PC-3 (cell line): ENCODE results near the gene FGR. TPM values are rescaled to one million over a fixed set of nuclear protein-coding genes. Genes with fewer than 3 reads are reported as not detected.

Experiments
- ATAC-seq: fragments of 200-7000 bp; cut with Tn5 transposase; 2 replicates; pipeline ENCODE4 v1.9.1; 2020; ENCODE audit warnings: mild to moderate bottlenecking, moderate library complexity
- BruUV-seq: library from RNA; stranded (reverse); fragments of 400-500 nt; replicated peaks from 2 replicates; lab custom pipeline; 2021; lab: Mats Ljungman, UMichigan
- CTCF ChIA-PET: fragments of 300-600 bp; sonication (Branson Sonifier 250); formaldehyde crosslinking; loops from one replicate; lab custom pipeline; 2022; ENCODE audit warnings: antibody characterized with exemption; lab: Charles Lee
- POLR2A ChIA-PET: fragments of 300-600 bp; sonication (Branson Sonifier 250); formaldehyde crosslinking; loops from one replicate; lab custom pipeline; 2022; ENCODE audit warnings: antibody characterized with exemption; ENCODE audit not compliant: unreplicated experiment; lab: Charles Lee
- DNase-seq: peaks from one replicate; pipeline ENCODE4 v3.0.0-alpha.2; 2015
- H2AFZ ChIP-seq: fragments of 300-600 bp; sonication (generic); 2 replicates; pipeline ENCODE4 v1.6.0; 2016; ENCODE audit warnings: antibody characterized with exemption, low read length
- H3F3A ChIP-seq: fragments of 300-600 bp; sonication (generic); one replicate; pipeline ENCODE4 v1.6.0; 2017; ENCODE audit warnings: antibody characterized with exemption, low read length, control low read depth, mild to moderate bottlenecking; ENCODE audit not compliant: unreplicated experiment
- H3K27ac ChIP-seq: fragments of 300-600 bp; sonication (generic); 2 replicates; pipeline ENCODE4 v1.5.1; 2016; ENCODE audit warnings: mild to moderate bottlenecking, low read length
- H3K27me3 ChIP-seq: fragments of 300-600 bp; sonication (generic); 2 replicates; pipeline ENCODE4 v1.6.1; 2016; ENCODE audit warnings: low read length, mixed read lengths
- H3K36me3 ChIP-seq: fragments of 300-600 bp; sonication (generic); 2 replicates; pipeline ENCODE4 v1.6.1; 2016; ENCODE audit warnings: low read depth, mixed run types, low read length, mixed read lengths
- H3K4me1 ChIP-seq: fragments of 300-600 bp; sonication (generic); 2 replicates; pipeline ENCODE4 v1.5.1; 2016; ENCODE audit warnings: low read length; ENCODE audit not compliant: insufficient read depth
- H3K4me2 ChIP-seq: fragments of 300-600 bp; sonication (generic); 2 replicates; pipeline ENCODE4 v1.6.0; 2016; ENCODE audit warnings: low read length
- H3K4me3 ChIP-seq: fragments of 300-600 bp; sonication (generic); 2 replicates; pipeline ENCODE4 v1.5.1; 2016; ENCODE audit warnings: mild to moderate bottlenecking, low read length, mixed read lengths
- H3K79me2 ChIP-seq: fragments of 300-600 bp; sonication (generic); 2 replicates; pipeline ENCODE4 v1.6.1; 2017; ENCODE audit warnings: low read length, mixed read lengths
- H3K9ac ChIP-seq: fragments of 300-600 bp; sonication (generic); 2 replicates; pipeline ENCODE4 v1.6.0; 2016; ENCODE audit warnings: mild to moderate bottlenecking, low read length
- H3K9me2 ChIP-seq: fragments of 300-600 bp; sonication (generic); replicated peaks from 2 replicates; pipeline ENCODE4 v1.6.1; 2016; ENCODE audit warnings: mixed run types, low read length, mixed read lengths
- H3K9me3 ChIP-seq: fragments of 300-600 bp; sonication (generic); 2 replicates; pipeline ENCODE4 v1.6.1; 2016; ENCODE audit warnings: low read length, mixed read lengths
- H4K20me1 ChIP-seq: fragments of 300-600 bp; sonication (generic); 2 replicates; pipeline ENCODE4 v1.6.1; 2016; ENCODE audit warnings: low read length, mixed read lengths
- EZH2 ChIP-seq: fragments of 300-600 bp; sonication (generic); IDR thresholded peaks from one replicate; pipeline ENCODE4 v1.6.1; 2017; ENCODE audit warnings: antibody characterized with exemption, mild to moderate bottlenecking, low read length; ENCODE audit not compliant: unreplicated experiment
- EZH2phosphoT487 ChIP-seq: fragments of 300-600 bp; sonication (generic); IDR thresholded peaks from 2 replicates; pipeline ENCODE4 v1.6.1; 2018; ENCODE audit warnings: mild to moderate bottlenecking, antibody characterized with exemption, low read length, borderline replicate concordance
- intact Hi-C: fragments of 100-400 bp; cut with micrococcal nuclease; formaldehyde crosslinking; loops from 2 replicates; pipeline ENCODE4 v1.9.0; 2023
- total RNA-seq: library from RNA; depleted of rRNA; stranded (reverse); fragments of >200 nt; gene quantifications from 2 replicates; pipeline ENCODE4 v1.2.3, GENCODE V29; 2014
- TF ChIP-seq, protein P1 (sequence below): fragments of 300-600 bp; sonication (generic); conservative IDR thresholded peaks from 2 replicates; pipeline ENCODE4 v1.5.1; 2017; ENCODE audit warnings: antibody characterized with exemption, low read depth, mild to moderate bottlenecking, low read length

Gene FGR
- total RNA-seq, 1 experiment from 2014 or later = not detected

DNA sequence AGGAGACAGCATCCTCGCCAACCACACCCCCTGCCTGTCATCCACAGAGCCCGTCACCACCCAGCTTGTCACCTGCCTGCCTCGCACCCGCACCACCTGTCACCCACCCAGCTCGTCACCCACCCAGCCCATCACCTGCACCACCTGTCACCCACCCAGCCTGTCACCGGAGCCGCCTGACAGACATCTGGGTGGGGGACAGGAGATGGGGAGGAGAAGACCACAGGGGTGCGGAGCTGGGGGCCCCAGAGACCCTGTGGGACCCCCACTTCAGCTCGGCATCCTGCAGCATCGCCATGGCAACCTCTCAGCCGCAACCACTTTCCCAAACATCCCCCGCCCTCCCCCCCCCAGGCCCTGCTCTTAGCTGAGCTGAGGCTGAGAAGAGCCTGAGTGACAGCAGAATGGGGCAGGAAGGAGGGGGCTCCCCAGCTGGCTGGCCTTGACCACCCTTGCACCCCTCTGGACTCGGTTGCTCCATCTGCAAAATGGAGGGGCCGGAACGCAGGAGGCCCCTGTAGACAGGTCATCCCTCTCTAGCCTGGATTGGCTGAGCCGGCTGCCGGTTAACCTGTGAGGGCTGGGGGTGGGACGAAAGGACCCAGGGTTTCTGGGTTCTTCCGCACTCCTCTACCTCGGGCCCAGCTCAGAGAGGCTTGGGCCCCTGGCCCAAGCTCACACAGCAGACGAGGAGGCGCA, 42.6 kb downstream of the FGR start:
- ATAC-seq = no peak
- peaks cover 89% of the 10 kb centered on the region for H3K79me2 ChIP-seq

DNA sequence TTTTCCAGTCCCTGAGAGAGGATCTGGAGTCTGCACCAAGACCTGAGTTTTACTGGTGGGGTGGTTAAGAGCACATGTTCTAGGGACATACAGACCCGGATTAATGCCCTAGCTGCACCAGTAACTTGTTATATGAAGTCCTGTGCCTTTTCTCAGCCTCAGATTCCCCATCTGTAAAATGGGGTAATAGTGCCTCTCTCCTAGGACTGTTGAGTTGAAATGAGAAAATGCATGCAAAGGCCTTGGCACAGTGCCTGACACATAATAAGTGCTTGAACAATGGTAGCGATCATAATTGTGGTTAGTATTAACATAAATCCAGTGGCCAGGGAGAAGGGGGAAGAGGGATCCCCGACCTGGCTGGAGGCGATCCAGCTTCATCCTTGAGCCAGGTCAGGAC, 43.4 kb downstream of the FGR start:
- Histone ChIP-seq H3K4me1 (peaks cover 30% of the 10 kb centered on the region), H3K36me3 (peaks cover 4% of the 10 kb centered on the region; the same call in 1 of the 2 replicates), H3F3A (no peaks in the 10 kb centered on the region), H3K27ac (no peak overlapping the region), H3K9me2 (no peaks in the 10 kb centered on the region), H3K79me2 (peaks cover 88% of the 10 kb centered on the region), H3K4me2 (no peak overlapping the region), H3K9ac (no peak overlapping the region), H4K20me1 (peaks cover 31% of the 10 kb centered on the region; the same call in 1 of the 2 replicates), H3K4me3 (no peak overlapping the region), H3K9me3 (no peaks in the 10 kb centered on the region), H2AFZ (no peak overlapping the region), H3K27me3 (no peaks in the 10 kb centered on the region)
- no TSS peak for BruUV-seq
- ChIA-PET POLR2A (no interaction called here), CTCF (no interaction called here)
- TF ChIP-seq EZH2 (no peak), EZH2phosphoT487 (no peak)
- TF ChIP-seq, protein P1, sequence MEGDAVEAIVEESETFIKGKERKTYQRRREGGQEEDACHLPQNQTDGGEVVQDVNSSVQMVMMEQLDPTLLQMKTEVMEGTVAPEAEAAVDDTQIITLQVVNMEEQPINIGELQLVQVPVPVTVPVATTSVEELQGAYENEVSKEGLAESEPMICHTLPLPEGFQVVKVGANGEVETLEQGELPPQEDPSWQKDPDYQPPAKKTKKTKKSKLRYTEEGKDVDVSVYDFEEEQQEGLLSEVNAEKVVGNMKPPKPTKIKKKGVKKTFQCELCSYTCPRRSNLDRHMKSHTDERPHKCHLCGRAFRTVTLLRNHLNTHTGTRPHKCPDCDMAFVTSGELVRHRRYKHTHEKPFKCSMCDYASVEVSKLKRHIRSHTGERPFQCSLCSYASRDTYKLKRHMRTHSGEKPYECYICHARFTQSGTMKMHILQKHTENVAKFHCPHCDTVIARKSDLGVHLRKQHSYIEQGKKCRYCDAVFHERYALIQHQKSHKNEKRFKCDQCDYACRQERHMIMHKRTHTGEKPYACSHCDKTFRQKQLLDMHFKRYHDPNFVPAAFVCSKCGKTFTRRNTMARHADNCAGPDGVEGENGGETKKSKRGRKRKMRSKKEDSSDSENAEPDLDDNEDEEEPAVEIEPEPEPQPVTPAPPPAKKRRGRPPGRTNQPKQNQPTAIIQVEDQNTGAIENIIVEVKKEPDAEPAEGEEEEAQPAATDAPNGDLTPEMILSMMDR = no peak
- ATAC-seq (no peak), DNase-seq (no peak)
- intact Hi-C loops = no loop called here

More for the DNA sequence above, 42.6 kb downstream of the FGR start:
- Histone ChIP-seq H3F3A (no peaks in the 10 kb centered on the region), H3K4me3 (no peak overlapping the region), H3K9ac (no peak overlapping the region), H3K9me3 (no peaks in the 10 kb centered on the region), H3K4me1 (peaks cover 30% of the 10 kb centered on the region), H3K27me3 (no peaks in the 10 kb centered on the region), H3K4me2 (no peak overlapping the region), H3K27ac (no peak overlapping the region), H2AFZ (no peak overlapping the region), H4K20me1 (peaks cover 36% of the 10 kb centered on the region; the same call in 1 of the 2 replicates), H3K36me3 (peaks cover 4% of the 10 kb centered on the region; the same call in 1 of the 2 replicates), H3K9me2 (no peaks in the 10 kb centered on the region)
- TF ChIP-seq, protein P1 = no peak
- TF ChIP-seq EZH2phosphoT487 (no peak), EZH2 (no peak)
- CTCF ChIA-PET = interaction anchor here (1.0 kb wide), 1 partner anchor 17 kb away, joined by 3 read pairs; no protein-coding TSS in a partner anchor
- no TSS peak for BruUV-seq
- DNase-seq = no peak
- intact Hi-C loops = no loop called here
- POLR2A ChIA-PET = no interaction called here

DNA sequence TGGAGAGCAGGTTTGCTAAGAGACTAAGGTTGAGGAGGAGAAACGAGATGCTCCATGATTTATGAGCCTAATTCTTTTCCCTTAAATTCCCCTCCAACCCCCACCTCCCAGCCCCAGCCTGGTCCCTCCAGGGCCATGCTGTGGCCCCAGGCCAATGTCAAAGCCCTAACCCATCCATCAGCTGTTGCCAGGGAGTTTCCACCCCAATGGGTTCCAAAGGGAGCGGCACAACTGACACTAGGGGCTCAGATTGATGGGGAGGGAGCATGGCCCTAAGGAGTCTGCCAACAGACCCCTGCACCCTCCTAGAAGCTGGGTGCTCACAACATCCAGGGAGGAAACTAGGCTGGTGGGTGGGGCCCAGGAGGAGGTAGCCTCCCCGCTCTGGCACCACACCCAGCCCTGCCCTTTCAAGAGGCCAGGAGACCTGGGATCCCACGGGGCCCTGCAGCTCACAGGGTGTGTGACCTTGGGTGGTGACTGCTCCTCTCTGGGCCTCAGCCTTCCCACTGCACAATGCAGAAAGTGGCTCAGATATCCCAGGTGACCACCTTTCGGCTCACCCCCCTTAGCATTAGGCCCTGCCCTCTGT, 44.0 kb downstream of the FGR start:
- Histone ChIP-seq H3K4me1 (peaks cover 30% of the 10 kb centered on the region), H3K4me3 (no peak overlapping the region), H4K20me1 (0 out of 2 replicates have a peak, but pooled peaks cover 26% of the 10 kb centered on the region), H3K27me3 (no peaks in the 10 kb centered on the region), H3K4me2 (no peak overlapping the region), H3K9me3 (no peaks in the 10 kb centered on the region), H2AFZ (no peak overlapping the region), H3K79me2 (peaks cover 88% of the 10 kb centered on the region), H3F3A (no peaks in the 10 kb centered on the region), H3K9me2 (no peaks in the 10 kb centered on the region), H3K36me3 (peaks cover 6% of the 10 kb centered on the region; the same call in 1 of the 2 replicates), H3K27ac (no peak overlapping the region), H3K9ac (no peak overlapping the region)
- ATAC-seq (no peak; the same call in 1 of the 2 replicates), DNase-seq (no peak)
- intact Hi-C loops = no loop called here
- POLR2A ChIA-PET = no interaction called here
- TF ChIP-seq, protein P1 = no peak
- TF ChIP-seq EZH2 = no peak
- no peak for TF ChIP-seq EZH2phosphoT487
- BruUV-seq = no TSS peak
- CTCF ChIA-PET = no interaction called here
